Rectal smooth muscle tissue (tissue), 1 donor: Measurements from ENCODE around the gene SLC13A2.

Experiments used
- H3K27ac ChIP-seq: one replicate; pipeline ENCODE4 v1.7.0; 2013; ENCODE audit warnings: low read depth, low read length, inconsistent platforms
- H3K27me3 ChIP-seq: one replicate; pipeline ENCODE4 v1.7.0; 2013; ENCODE audit warnings: low read length; ENCODE audit not compliant: control insufficient read depth, insufficient read depth
- H3K36me3 ChIP-seq: one replicate; pipeline ENCODE4 v1.7.0; 2013; ENCODE audit warnings: low read length; ENCODE audit not compliant: control insufficient read depth, insufficient read depth
- H3K4me1 ChIP-seq: one replicate; pipeline ENCODE4 v1.7.0; 2013; ENCODE audit warnings: low read length; ENCODE audit not compliant: control insufficient read depth, insufficient read depth
- H3K4me3 ChIP-seq: one replicate; pipeline ENCODE4 v1.7.0; 2013; ENCODE audit warnings: low read length
- H3K9ac ChIP-seq: one replicate; pipeline ENCODE4 v1.7.0; 2013; ENCODE audit warnings: low read length

SLC13A2 gene

DNA sequence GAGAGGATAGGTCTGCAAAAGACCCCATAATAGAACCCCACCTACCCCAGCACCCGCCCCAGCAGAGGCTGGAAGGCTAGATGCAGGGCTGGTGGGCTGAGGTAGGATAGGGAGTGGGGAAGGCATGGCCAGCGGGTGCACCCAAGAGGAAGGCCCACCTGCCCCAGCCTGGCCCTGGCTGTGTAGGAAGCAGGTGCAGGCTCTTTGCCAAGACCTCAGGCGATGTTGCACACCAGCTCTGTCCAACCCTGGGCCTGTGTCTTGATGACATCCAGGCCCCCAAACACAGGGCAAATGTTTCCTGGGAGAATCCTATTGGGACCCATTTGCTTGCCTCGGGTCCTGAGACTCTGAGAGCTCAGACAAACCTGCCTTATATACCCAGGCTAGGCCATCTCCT is 66.8 kb downstream of the SLC13A2 start:
- no peaks in the 10 kb centered on the region for H3K4me1 ChIP-seq
- no peak overlapping the region for H3K4me3 ChIP-seq
- H3K9ac ChIP-seq, result no peak overlapping the region
- H3K27me3 ChIP-seq, result no peaks in the 10 kb centered on the region
- no peaks in the 10 kb centered on the region for H3K36me3 ChIP-seq
- no peak overlapping the region for H3K27ac ChIP-seq

DNA sequence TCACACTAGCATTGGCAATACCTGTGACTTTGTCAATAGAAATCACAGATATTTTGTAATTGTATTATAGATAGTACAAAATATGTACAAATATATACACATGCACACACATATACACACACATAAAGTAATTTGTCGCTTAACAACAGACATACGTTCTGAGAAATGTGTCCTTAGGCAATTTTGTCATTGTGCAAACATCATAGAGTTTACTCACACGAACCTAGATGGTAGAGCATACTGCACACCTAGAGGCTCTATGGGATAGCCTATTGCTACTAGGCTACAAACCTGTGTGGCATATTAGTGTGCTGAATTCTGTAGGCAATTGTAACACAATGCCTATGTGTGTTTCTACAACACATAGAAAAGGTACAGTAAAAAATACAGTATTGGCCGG is 68.0 kb downstream of the SLC13A2 start:
- Histone ChIP-seq H3K9ac (no peak overlapping the region), H3K27me3 (no peaks in the 10 kb centered on the region), H3K27ac (no peak overlapping the region), H3K36me3 (no peaks in the 10 kb centered on the region), H3K4me3 (no peak overlapping the region), H3K4me1 (no peaks in the 10 kb centered on the region)

DNA sequence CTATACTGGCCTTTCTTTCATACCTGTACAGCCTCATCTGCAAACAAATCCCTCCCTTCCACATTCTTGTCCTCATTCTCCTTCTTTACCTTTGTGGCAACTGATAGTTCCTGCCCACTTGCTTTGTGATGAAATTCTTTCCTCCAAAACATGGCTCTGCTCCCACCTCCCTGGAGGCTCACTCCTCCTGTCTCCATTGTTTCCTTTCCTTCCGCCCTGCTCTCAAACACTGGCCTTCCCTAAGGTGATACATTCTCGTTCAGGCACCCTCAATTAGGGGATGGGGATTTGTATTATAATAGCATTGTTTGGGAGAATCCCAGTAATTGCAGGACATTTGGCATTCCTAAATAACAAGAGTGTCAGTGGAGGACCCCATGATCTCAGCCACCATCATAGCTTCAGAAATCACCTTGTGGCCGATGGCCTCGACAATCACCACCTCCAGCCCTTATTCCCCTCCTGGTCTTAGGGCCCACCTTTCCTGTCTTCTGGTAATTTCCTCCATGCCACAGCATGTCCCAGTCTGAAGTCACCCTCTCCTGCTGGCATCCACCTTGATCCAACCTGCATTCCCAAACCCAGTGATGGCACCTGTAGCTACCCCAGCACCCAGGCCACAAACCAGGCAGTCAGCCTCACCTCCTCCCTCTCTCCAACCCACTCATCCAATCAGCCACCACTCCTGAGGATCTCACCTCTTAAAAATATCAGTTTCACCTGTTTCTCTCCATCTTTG is 71.1 kb downstream of the SLC13A2 start:
- Histone ChIP-seq H3K27ac (no peak overlapping the region), H3K27me3 (no peaks in the 10 kb centered on the region), H3K36me3 (no peaks in the 10 kb centered on the region), H3K4me1 (no peaks in the 10 kb centered on the region), H3K4me3 (no peak overlapping the region), H3K9ac (no peak overlapping the region)

DNA sequence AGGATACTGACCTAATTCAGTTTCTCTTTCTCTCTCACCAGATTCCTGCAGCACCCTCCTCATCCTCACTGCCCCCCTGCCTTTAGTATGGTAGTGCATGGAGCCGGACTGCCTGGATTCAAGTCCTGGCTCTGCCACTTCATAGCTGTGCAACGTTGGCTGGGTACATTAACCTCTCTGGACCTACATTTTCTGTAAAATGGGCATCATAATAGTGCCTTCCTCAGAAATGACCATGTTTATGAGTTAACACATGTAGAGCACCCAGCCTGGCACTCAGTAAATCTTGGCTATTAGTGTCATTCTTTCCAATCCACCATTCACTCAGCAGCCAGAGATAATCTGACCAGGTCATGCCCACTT is 71.7 kb downstream of the SLC13A2 start:
- no peak overlapping the region for H3K4me3 ChIP-seq
- H3K27me3 ChIP-seq, result no peaks in the 10 kb centered on the region
- no peaks in the 10 kb centered on the region for H3K36me3 ChIP-seq
- H3K9ac ChIP-seq, result no peak overlapping the region
- H3K27ac ChIP-seq, result no peak overlapping the region
- no peaks in the 10 kb centered on the region for H3K4me1 ChIP-seq

DNA sequence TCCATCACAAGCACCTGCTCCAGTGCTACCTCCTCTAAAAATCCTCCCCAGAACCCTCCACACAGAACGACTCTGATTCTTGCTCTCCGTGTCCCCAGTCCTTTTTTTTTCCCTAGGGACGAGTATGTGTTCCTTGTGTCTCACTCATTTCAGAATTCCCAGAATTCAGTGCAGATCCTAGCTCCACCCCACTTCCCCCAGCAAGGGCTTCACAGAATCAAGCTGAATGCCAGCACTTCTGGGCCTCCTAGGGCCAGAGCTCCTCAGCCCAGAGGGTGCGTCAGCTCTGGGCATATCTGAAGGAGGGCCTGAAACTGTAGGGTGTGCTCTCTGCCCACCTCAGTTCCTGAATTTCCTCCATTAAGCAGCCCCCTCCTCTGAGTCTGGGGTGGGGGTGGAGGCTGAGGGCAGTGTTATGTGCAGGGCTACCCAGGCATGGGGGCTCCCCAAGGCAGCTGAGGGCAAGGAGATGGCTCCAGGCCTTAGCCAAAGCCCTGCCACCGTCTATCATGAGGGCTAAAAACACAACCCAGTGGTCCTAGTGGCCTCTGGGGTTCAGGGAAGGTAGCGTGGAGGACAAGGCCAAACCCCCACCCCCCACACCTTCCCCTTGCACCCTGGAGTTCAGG is 72.5 kb downstream of the SLC13A2 start:
- Histone ChIP-seq H3K4me3 (no peak overlapping the region), H3K36me3 (no peaks in the 10 kb centered on the region), H3K27ac (no peak overlapping the region), H3K4me1 (no peaks in the 10 kb centered on the region), H3K27me3 (no peaks in the 10 kb centered on the region), H3K9ac (no peak overlapping the region)

DNA sequence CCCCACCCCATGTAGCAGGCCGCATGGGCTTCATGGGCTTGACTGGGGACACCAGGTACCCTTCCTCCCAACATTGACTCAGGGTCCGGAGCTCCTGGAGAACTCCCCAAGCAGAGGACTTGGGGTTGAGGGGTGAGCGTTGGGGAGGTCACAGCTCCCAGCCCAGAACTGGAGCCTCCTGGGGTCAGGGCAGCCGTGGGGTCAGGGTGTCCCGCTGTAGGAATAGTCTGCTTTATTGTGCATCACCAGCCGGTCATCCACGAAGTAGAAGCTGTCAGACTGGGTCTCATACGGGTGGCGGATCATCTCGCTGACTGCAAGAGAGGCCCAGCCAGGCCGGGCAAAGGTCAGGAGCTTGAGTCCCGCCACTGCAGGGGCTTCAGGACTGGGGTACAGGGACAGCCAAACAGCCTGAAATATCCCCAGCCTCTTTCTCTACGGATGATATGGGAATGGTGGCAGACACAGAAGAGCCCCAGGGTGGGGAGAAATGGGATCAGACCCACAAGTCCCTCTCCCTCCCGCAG is 73.7 kb downstream of the SLC13A2 start:
- Histone ChIP-seq H3K9ac (no peak overlapping the region), H3K4me1 (peaks cover 4% of the 10 kb centered on the region), H3K27ac (no peak overlapping the region), H3K27me3 (no peaks in the 10 kb centered on the region), H3K4me3 (no peak overlapping the region), H3K36me3 (no peaks in the 10 kb centered on the region)
